GM18951 (cell line): ENCODE measurements around the gene MYO9B.
"Not testable (repeated sequence)": the region's sequence is repeated elsewhere in the genome, so short reads cannot be mapped to it uniquely, and the experiment has no call there.

Experiments used
- POLR2A ChIP-seq: IDR thresholded peaks from 4 replicates; pipeline ENCODE4 v1.6.1; 2011; ENCODE audit warnings: mild to moderate bottlenecking; ENCODE audit not compliant: insufficient read length, insufficient read depth; ENCODE audit errors: extremely low read depth
- in situ Hi-C: fragments of 300-500 bp; cut with MboI; formaldehyde crosslinking; loops from one replicate; pipeline ENCODE4 v1.12.0; 2022; ENCODE audit warnings: low sequenced_read_pairs, mixed read lengths, inconsistent platforms; ENCODE audit not compliant: unreplicated experiment

Gene MYO9B

DNA sequence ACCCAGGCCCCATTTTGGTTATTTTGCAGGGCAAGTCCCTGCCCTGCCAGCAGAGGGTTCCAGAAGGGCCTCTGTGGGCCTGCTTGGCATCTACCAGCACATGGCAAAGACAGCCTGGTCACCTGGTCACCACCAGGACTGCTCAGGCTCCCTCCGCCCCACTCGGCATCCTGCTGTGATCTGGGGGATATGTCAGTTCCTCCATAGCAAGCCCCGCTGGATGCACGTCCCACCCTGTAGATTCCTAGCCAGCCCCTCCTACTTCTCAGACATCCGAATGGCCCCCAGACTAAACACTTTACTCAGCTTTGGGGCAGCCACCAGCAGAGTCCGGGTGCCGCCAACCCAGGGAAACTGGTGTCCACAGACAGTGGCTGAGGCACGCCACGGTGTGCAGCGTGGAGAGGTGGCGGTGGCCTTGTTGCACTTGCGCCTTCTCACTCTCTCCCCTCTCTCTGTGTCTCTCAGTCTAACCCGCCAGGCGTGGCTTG is 107.7 kb downstream of the MYO9B start:
- in situ Hi-C loops, result no loop called here
- no peak for TF ChIP-seq POLR2A

DNA sequence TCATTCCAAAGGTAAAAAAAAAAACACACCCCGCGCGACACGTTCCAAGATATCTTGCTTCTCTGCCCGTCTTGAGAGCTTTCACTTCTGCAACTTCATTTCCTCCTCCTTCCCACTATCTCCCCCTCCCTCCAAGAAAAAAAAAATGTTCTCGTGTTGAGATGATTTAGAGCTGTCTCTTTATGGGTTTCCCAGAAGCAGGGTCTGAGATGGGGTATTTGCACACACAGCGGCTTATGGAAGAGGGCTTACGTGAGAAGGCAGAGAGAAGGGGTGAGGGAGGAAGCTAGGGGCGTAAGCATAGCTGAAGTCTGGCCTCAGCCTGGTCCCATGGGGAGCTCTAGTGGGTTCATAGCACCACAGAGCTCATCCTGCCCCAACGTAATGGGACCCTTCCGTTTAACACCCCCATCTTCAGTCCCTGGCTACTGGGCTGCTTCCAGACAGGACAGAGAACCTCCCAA is 108.3 kb downstream of the MYO9B start:
- in situ Hi-C loops, result no loop called here
- TF ChIP-seq POLR2A, result no peak

GRCh38 chr19:17184371-17184841 is 108.8 kb downstream of the MYO9B start:
- no peak for TF ChIP-seq POLR2A
- in situ Hi-C loops, result no loop called here

GRCh38 chr19:17185590-17185989 is 110.0 kb downstream of the MYO9B start:
- no peak for TF ChIP-seq POLR2A
- in situ Hi-C loops, result no loop called here

DNA sequence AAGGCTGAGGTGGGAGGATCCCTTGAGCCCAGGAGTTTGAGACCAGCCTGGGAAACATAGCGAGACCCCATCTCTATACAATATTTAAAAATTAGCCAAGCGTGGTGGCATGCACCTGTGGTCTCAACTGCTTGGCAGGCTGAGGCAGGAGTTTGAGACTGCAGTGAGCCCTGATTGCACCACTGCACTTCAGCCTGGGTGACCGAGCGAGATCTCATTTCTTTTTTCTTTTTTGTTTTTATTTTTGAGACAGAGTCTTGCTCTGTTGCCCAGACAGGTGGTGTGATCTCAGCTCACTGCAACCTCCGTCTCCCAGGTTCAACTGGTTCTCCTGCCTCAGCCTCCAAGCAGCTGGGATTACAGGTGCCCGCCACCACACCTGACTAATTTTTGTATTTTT is 116.2 kb downstream of the MYO9B start:
- in situ Hi-C loops, result not testable (repeated sequence)

DNA sequence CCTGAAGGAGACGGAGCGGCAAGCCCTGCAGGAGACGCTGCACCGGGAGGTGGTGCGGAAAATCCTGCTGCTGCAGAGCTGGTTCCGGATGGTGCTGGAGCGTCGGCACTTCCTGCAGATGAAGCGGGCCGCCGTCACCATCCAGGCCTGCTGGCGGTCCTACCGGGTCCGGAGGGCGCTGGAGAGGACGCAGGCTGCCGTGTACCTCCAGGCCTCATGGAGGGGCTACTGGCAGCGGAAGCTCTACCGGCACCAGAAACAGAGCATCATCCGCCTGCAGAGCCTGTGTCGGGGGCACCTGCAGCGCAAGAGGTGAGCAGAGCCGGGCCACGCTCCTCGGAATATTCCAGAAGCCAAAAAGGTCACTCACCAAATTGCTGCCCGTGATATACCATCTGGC is 117.2 kb downstream of the MYO9B start:
- in situ Hi-C loops, result no loop called here
- no peak for TF ChIP-seq POLR2A

GRCh38 chr19:17194608-17195007 is 119.0 kb downstream of the MYO9B start:
- in situ Hi-C loops, result no loop called here
- TF ChIP-seq POLR2A, result no peak

- in situ Hi-C loops, result no loop called here
Measured at GRCh38 chr19:17195106-17195505, 119.5 kb downstream of the MYO9B start.

GRCh38 chr19:17196610-17197009 is 121.0 kb downstream of the MYO9B start:
- in situ Hi-C loops, result no loop called here
- no peak for TF ChIP-seq POLR2A

More at GRCh38 chr19:17195106-17195505, 119.5 kb downstream of the MYO9B start:
- TF ChIP-seq POLR2A, result no peak

GRCh38 chr19:17197666-17198065 is 122.1 kb downstream of the MYO9B start:
- in situ Hi-C loops, result no loop called here
- TF ChIP-seq POLR2A, result no peak

GRCh38 chr19:17200408-17201079 is 125.0 kb downstream of the MYO9B start:
- no peak for TF ChIP-seq POLR2A
- in situ Hi-C loops, result no loop called here

GRCh38 chr19:17202249-17202648 is 126.7 kb downstream of the MYO9B start:
- in situ Hi-C loops, result no loop called here
- TF ChIP-seq POLR2A, result no peak

DNA sequence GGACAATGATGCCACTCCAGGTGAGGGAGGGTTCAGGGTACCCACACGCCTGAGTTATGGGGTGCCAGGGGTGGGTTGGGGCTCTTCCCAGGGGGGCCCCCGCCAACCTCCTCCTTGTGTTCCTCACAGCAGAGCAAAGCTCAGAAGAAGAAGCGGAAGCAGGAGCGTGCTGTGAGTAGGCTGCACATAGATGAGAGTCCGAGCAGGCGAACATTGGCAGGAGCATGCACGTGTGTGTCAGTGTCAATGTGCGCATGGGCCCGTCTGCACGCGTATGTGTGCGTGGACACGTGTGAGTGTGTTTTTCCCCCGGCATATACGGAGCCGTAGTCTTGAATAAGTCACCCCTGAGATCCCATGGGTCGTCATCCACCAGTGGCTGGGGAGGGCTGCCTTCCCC is 127.1 kb downstream of the MYO9B start:
- in situ Hi-C loops, result no loop called here
- TF ChIP-seq POLR2A, result no peak

DNA sequence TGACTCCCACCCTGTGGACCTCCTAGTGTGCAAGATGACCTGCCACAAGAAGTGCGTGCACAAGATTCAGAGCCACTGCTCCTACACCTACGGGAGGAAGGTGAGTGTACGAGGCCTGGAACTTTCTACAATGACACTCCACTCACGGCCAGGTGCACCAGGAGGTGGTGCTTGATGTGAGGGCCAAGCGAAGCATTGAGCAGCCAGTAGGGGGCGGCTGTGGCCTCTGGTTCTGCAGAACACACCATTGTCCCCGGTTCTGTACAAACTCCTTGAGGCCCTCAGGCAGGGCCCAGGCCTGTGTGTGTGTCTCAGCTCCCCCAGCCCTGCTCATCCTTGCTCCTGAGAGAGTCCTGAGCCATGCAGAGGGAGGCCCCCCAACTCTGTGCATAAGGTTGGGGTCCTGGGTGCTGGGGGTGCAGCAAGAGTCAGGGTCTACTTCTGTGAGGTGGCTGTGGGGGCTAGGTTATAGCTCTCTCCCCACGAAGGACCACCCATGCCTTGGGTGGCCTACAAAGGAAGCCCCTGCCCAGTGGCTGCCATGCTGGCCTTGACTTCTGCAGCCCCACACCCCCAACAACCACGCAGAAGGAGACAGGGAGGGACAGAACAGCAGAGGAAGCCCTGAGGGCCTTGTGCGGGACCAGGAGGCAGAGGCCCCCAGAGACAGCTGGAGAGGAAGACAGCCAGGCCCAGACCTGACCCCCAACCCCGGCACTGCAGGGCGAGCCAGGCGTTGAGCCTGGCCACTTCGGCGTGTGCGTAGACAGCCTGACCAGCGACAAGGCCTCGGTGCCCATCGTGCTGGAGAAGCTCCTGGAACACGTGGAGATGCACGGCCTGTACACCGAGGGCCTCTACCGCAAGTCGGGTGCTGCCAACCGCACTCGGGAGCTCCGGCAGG is 129.9 kb downstream of the MYO9B start:
- in situ Hi-C loops, result no loop called here

More for the DNA sequence above, 129.9 kb downstream of the MYO9B start:
- no peak for TF ChIP-seq POLR2A
